HG02610 (cell line): ENCODE results near the gene NMRK2.
"Not testable (repeated sequence)": the region's sequence is repeated elsewhere in the genome, so short reads cannot be mapped to it uniquely, and the experiment has no call there.

Experiments used
- ATAC-seq: cut with Tn5 transposase; IDR thresholded peaks from one replicate; pipeline ENCODE4 v1.9.1; 2021; ENCODE audit warnings: mild to moderate bottlenecking, moderate library complexity; ENCODE audit not compliant: unreplicated experiment

The NMRK2 gene

DNA sequence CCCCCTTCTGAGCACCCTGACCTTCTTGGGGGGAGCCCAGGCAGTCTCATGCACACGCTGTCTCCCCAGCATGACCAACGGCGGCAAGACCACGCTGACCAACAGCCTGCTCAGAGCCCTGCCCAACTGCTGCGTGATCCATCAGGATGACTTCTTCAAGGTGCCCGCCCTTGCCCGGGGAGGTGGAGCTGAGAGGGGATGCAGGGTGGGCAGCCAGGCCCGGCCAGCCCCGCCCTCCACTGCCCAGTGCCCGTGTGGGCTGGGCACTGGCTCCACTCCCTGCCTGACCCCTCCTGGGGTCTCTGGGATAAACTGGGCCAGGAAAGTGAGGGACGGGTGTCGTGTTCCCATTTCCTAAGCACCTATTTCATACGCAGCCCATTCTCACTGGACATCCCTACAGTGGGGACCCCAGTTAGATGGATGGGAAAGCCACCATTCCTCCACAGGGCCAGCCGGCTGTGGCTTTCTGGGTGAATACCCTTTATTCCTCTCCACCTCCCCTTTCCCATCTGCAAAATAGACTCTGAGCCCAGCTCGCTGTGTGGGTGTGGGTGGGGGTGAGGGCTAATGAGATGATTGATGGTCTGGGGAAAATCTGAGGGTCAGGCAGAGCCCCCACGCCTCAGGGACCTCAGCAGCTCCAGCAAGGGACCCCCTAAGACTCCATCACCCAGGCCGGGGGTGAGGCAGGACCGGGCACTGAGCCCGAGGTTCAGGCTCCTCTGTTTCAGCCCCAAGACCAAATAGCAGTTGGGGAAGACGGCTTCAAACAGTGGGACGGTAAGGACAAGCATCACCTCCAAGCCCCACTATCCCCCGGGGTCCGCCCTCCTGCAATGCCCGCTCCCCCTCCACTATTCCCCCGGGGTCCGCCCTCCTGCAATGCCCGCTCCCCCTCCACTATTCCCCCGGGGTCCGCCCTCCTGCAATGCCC is 3.9 kb downstream of the NMRK2 start:
- no peak for ATAC-seq

DNA sequence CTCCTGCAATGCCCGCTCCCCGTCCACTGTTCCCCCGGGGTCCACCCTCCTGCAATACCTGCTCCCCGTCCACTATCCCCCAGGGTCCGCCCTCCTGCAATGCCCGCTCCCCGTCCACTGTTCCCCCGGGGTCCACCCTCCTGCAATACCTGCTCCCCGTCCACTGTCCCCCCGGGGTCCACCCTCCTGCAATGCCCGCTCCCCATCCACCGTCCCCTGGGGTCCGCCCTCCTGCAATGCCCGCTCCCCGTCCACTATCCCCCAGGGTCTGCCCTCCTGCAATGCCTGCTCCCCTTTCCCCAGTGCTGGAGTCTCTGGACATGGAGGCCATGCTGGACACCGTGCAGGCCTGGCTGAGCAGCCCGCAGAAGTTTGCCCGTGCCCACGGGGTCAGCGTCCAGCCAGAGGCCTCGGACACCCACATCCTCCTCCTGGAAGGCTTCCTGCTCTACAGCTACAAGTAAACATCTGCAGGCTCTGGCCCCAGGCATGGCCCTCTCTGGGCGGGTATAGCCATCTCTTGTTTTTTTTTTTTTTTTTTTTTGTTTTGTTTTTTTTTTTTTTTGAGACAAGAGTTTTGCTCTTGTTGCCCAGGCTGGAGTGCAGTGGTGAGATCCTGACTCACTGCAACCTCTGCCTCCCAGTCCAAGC is 5.6 kb downstream of the NMRK2 start:
- ATAC-seq, result not testable (repeated sequence)

DNA sequence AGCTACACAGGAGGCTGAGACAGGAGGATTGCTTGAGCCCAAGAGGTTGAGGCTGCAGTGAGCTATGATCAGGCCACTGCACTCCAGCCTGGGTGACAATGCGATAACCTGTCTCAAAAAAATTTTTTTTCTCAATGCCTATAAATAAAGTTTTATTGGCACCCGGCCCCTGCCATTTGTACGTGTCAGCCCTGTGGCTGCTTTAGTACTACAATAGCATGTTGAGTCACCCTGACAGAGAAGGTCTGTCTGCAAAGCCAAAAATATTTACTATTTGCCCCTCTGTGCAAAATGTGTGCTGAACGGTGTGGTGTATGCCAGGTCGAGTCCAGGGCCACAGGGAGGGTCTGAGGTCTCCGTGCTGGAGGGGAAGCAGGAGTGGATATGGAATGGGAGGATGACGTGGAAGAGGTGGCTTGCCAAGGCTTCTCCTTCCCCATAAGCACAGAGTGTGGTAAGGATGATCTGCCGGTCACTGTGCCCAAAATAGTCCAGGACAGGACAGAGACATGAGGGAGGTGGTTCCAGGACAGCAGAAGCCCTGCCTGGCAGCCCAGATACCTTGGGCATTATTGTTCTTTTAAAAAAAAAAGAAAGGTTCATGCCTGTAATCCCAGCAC is 10.0 kb downstream of the NMRK2 start:
- ATAC-seq, result no peak

DNA sequence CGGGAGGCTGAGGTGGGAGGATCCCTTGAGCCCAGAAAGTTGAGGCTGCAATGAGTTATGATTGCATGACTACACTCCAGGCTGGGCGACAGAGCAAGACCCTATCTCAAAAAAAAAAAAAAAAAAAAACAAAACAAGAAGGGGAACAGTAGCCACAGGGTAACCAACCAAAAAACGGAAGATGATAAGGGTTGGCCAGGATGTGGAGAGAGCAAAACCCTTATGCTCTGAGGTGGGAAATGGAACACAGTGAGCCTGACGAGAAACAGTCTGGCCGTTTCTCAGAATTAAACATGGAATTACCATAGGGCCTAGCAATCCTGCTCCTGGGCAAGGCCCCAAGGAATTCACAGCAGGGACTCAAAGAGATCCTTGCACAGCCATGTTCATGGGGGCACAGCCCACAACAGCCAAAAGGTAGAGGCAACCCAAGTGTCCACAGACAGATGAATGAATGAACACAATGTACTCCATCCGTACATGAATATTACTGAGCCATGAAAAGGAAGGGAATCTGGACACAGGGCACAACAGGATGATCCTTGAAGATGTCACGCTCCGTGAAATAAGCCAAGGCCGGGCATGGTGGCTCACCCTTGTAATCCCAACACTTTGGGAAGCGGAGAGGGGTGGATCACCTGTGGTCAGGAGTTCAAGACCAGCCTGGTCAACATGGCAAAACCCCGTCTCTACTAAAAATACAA is 11.3 kb downstream of the NMRK2 start:
- ATAC-seq, result no peak

DNA sequence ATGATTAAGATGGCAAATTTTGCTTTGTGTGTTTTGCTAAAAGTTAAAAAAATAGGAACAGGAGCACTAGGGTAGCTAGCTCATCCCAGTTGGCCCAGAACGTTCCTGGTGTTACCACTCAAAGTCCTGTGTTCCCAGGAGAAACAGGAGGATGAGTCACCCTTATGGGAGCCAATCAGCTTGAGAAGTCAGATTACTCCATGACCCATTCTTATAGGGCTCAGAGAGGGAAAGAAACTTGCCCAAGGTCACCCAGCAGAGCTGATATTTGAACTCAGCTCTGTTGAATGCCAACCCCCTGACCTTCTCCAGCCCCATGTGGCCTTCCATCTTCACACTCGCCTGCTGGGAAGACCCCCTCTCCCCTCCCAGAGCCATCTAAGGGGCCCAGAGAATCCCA is 13.0 kb downstream of the NMRK2 start:
- ATAC-seq, result no peak

DNA sequence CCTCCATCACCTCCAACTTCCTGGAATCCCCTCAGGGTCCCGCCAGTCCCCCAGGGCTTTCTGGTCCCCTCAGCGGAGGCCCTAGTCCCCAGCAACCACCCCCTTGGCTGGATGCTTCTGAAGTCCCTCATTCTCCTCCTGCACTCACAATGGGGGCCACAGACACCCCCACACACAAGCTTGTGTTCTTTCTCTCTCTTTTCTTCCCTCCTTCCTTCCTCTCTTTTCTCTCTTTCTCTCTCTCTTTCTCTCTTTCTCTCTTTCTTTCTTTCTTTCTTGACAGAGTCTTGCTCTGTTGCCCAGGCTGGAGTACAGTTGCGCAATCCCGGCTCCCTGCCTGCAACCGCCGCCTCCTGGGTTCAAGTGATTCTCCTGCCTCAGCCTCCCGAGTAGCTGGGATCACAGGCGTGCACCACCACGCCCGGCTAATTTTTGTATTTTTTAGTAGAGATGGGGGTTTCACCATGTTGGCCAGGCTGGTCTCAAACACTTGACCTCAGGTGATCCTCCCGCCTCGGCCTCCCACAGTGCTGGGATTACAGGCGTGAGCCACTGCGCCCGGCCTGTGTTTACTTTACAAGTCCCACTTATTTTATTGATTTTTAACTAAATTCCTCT is 14.6 kb downstream of the NMRK2 start:
- not testable (repeated sequence) for ATAC-seq

DNA sequence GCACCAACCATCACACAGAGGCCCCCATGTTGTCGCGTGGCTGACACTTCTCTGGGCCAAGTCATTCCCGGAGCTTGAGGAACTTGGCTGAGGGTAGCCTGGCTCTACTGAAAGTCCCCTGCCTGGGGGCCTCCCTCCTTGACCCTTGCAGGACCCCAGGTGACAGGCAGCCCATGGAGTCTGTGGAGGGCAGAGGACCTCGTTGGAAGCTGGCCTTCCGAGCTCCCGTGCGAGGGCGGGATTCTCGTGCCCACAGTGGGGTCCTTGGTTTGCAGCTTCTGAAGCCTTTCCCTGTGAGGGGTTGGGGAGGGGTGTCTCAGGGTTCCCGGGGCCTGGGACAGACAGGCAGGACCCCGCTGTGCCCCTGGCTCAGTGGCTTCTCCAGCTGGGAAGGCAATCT is 16.4 kb downstream of the NMRK2 start:
- no peak for ATAC-seq

DNA sequence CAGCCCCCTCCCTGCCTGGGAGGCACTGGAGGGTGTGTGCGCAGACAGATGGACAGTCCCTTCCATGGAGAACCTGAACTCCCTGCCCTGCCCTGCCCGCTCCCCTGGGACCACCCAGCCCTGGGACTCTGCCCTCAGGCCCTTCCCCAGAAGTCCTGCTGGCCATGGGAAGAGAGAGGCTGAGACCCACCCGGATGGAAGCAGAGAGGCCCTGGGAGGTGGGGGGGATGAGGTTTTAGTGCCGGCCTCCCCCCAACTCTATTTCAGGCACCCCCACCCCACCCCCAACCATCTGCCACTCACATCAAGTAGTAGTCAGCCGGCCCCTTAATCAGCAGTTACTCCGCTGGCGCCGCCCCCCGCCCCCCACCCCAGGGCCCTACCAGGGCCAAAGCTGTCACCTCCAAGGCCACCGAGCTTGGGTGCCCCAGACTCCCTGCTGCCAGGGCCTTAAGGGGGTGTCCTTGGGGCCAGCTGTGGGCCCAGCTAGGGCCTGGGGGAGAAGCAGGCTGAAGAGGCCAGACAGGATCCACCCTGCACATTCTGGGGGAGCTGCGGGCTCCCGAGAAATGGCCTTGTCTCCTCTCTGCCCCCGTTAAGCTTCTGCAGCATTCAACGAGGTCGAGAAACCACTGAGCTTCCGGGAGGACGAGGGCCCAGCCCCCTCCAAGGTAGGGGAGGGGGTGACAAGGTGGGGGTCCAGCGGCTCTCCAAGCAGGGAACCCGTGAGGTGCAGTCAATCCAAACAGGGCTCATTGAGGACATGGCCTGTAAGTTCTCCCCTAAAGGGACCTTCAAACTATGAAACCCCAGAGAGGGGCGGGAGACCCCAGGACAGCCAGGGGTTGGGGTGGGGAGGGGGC is 17.4 kb downstream of the NMRK2 start:
- no peak for ATAC-seq

DNA sequence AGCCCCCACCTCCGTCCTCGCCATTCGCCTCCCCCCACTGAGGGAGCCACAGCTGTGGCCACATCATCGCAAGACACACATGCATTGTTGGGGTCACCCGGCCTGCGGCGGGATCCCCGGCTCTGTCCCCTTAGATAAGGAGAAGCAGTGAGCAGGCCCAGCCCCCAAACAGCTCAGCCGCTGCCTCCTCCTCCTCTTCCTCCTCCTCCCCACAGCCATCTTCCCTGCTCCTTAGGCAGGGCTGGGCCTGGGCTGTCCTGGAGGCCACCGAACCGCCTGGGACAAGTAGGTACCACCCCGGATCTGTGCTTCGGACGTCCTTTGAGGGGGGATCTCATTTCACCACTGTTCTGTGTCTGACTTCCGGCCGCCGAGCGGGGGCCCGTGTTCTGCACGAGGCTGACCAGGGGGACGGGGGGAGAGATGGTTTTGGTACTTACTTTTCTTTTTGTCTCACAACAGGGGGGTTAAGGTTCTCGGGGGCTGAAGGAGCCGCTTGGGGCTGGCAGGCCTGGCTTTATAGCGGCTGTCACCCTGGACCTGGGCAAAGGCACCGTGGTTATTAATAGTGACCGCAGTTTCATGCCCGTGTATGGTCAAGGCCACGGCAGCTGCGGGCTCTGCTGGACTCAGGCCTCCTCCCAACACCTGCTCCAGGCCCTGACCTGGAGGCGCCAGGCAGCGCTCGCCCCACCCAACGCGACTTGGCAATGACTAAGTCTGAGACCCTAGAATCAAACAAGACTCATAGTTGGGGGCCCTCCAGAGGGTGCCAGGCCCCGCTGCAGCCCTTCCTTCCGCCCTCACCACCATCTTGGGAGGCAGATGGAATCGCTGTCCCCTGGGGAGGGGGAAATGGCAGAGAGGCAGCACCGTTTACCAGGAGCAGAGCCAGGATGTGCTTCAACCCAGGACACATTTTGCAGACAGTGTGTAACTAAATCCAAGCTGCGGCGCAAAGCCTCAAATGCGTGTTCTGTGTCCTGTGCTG is 18.3 kb downstream of the NMRK2 start:
- no peak for ATAC-seq

DNA sequence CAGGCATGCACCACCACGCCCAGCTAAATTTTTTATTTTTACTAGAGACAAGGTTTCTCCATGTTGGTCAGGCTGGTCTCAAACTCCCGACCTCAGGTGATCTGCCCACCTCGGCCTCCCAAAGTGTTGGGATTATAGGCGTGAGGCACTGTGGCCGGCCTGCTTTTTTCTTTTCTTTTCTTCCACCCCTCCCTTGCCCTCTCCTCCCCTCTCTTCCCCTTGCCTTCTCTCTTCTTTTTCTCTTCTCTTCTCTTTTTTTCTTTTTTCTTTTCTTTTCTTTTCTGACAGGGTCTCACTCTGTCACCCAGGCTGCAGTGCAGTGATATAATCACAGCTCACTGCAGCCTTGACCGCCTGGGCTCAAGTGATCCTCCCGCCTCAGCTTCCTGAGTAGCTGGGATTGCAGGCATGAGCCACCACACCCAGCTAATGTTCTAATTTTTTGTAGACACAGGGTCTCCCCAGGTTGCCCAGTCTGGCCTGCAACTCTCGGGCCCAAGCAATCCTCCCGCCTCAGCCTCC is 19.9 kb downstream of the NMRK2 start:
- not testable (repeated sequence) for ATAC-seq

DNA sequence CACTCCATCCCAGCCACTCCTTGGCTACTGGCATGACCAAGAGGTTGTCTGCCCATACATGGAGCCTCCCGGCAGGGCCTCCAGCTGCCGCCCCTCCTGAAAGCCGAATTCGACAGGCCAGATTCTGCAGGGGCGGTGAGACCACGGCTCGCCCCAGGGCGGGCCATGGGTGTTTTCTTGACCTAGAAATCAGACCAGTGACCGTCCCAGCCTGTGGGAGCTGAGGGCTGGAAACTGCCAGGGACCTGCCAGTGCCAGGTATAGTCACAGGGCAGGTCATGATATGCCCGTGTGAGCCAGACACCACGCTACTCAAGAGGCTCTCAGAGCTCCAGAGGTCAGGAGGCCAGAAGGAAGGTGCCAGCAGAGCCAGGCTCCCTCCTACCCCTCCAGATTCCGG is 21.2 kb downstream of the NMRK2 start:
- no peak for ATAC-seq

DNA sequence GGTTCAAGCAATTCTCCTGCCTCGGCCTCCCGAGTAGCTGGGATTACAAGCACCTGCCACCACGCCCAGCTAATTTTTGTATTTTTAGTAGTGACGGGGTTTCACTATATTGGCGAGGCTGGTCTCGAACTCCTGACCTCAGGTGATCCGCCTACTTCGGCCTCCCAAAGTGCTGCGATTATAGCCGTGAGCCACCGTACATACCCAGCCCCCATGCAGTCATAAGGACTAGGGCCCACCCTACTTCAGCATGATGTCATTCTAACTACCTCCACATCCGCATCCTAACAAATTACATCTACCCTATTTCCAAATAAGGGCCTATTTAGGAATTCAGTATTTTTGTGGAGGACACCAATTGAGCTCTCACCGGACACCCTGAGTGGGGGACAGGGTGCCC is 22.4 kb downstream of the NMRK2 start:
- ATAC-seq, result not testable (repeated sequence)

DNA sequence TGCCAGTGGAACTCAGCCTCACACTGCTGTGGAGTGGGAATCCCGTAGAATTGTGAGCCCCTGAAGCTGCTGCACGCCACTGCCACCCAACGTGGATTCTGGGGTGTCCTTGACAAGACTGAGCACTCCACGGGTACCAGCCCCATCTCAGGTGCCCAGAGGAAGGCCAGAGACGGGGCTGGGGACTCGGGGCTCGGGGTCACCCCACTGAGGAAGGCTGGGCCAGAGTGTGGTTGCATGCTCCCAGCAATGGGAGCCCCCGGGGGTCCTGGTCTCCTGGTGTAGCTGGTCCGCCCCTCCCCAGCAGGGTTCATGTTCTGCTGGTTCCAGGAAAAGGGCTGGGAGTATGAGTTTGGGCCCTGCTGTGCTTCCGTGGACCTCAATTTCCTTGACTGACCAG is 22.8 kb downstream of the NMRK2 start:
- ATAC-seq, result no peak

DNA sequence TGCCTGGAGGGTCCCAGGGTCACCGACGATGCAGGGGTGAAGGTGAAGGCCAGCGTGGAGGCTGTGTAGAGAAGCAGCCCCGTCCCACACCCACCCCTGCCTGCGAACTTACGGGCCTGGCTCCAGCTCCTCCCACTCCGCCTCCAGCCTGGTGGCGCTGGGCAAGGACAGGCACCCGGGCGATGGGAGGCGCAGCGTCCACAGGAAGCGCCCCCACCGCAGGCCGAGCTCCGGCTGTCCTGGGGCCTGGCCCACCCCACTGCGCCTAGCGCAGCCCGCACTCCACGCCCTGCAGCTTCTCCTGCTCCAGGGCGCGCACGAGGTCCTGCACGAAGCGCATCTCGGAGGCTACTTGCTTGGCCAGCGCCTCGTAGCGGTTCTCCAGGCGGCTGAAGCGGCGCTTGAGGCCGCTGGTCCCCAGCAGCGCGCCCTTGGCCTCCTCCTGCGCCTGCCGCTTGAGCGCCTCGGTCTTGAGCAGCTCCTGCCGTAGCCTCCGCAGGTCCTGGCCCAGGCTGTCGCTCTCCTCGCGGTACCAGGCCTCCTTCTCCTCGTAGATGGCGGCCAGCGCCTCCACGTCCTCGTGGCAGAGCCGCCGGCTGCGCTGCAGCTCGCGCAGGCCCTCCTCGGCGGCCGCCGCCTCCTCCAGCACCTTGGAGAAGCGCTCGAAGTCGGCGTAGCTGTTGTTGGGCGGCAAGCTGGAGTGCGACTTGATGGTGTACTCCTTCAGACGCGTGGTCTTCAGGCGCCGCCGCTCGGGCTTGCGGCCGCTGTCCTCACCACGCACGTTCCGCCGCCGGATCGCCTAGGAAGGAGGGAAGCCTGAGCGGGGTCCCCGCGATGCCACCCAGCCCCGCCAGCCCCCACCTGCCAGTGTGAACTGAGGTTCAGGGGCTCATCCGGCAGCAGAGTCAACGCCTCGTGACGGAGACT is 26.2 kb downstream of the NMRK2 start:
- ATAC-seq, result no peak

DNA sequence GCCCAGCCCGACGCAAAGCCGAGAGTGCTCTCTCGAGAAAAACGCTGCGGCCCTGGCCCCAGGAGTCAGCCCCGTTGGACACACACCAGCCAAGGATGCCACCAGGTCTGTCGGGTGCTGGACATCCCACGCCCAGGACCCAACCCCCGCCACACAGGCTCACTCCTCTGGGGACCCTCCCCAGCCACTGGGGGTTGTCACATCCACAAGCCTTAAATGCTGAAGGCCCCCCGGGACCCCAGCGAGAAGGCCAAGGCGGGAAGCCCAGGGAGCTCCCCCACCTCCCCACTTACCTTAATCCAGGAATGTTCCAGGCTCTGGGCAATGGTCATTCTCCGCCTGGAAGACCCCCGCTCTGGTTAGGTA is 26.9 kb downstream of the NMRK2 start:
- ATAC-seq, result no peak

DNA sequence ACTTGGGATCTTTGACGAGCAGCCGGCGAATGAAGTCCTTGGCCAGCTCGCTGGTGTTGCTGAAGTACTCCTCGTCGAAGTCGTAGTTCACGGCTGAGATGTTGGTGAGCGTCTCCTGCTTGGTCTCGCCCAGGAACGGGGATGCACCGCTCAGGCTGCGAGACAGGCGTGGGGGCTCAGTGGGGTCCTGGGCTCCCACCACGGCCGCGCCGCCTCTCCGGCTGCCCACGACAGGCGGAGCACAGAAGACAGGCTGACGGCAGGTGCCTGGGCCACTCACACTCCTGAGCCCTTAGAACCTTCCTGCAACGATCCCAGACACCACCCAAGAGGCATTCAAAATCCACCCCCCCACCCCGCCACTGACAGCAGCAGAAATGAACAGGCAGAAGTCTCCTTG is 28.1 kb downstream of the NMRK2 start:
- no peak for ATAC-seq

DNA sequence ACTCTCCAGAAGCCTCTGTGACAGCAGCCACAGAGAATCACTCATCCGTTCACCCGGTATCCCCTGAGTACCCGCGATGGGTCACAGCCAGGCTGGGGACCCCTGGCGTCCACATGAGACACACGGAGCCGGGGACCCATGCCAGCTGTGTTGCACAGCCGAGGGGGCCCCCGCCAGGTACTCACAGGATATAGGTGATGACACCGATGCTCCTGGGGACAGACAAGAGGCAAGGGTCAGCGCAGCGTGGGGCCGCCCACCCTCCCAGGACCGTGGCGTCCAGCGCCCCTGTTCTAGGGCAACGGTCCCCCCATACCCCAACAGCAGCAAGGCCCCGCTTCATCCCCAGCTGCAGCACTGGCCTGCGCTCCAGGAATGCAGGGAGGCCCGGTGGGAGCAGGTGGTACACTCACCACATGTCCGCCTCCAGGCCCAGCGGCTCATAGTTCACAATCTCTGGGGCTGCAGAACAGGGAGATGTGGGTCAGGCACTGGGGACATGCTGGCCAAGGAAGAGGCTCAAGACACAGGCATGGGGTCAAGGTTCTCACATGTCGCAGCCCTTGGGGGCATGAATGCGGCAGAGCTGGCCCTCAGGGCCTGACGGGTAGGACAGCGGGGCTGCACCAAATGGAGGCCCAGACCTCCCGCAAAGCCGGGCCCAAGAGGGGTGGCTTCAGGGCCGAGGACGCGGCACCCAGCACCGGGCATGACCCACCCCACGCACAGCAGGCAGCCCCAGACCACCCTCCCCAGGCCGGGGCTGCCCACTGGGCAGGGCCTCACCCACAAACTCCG is 30.8 kb downstream of the NMRK2 start:
- no peak for ATAC-seq
